Activated CD4-positive, alpha-beta T cell treated with anti-CD3 and anti-CD28 coated beads for 36 hours (primary cell): Measurements from ENCODE around the gene ESRRB. TPM values are rescaled to one million over a fixed set of nuclear protein-coding genes. Genes with fewer than 3 reads are reported as not detected.
"Not testable (repeated sequence)": the region's sequence is repeated elsewhere in the genome, so short reads cannot be mapped to it uniquely, and the experiment has no call there.

ENCODE experiments used
- ATAC-seq: fragments of 200-7000 bp; cut with Tn5 transposase; one replicate; pipeline ENCODE4 v1.10.0; 2021; ENCODE audit warnings: mild to moderate bottlenecking, moderate library complexity
- CTCF ChIA-PET: fragments of 350-600 bp; sonication (Branson Sonifier 250); formaldehyde crosslinking; loops from one replicate; lab custom pipeline; 2021; ENCODE audit warnings: antibody characterized with exemption; lab: Charles Lee
- POLR2A ChIA-PET: fragments of 350-600 bp; sonication (Branson Sonifier 250); formaldehyde crosslinking; loops from one replicate; lab custom pipeline; 2021; ENCODE audit warnings: antibody characterized with exemption, inconsistent platforms; lab: Charles Lee
- DNase-seq: peaks from one replicate; pipeline ENCODE4 v3.0.0-alpha.2; 2020
- H3K27ac Mint-ChIP-seq: one replicate; pipeline ENCODE4 v1.8.0; 2021; ENCODE audit warnings: mixed read lengths
- H3K27me3 Mint-ChIP-seq: one replicate; pipeline ENCODE4 v1.8.0; 2021; ENCODE audit warnings: mixed read lengths
- H3K36me3 Mint-ChIP-seq: one replicate; pipeline ENCODE4 v1.8.0; 2021; ENCODE audit warnings: low read depth, mixed read lengths
- H3K4me1 Mint-ChIP-seq: one replicate; pipeline ENCODE4 v1.8.0; 2021; ENCODE audit warnings: mixed read lengths
- H3K4me3 Mint-ChIP-seq: one replicate; pipeline ENCODE4 v1.8.0; 2021; ENCODE audit warnings: mild to moderate bottlenecking, moderate library complexity, mixed read lengths
- H3K9me3 Mint-ChIP-seq: one replicate; pipeline ENCODE4 v1.8.0; 2021; ENCODE audit warnings: low read depth, mixed read lengths
- intact Hi-C, 2 experiments: fragments of 100-400 bp; cut with DNase I in 1 of 2; cut with micrococcal nuclease in 1 of 2; formaldehyde crosslinking; loops; one replicate each; pipeline versions ENCODE4 v1.14.2 to v1.15.1; 2022 to 2024; cut with DNase I, micrococcal nuclease
- total RNA-seq, 2 experiments: library from RNA; stranded (reverse); gene quantifications; one replicate each; pipeline ENCODE4 v1.2.3, GENCODE V29; 2021

The ESRRB gene
- total RNA-seq, 2 experiments from 2014 or later: 0.11 to 0.14 TPM

- ATAC-seq (no peak), DNase-seq (no peak)
- ChIA-PET CTCF (interaction anchor here (0.6 kb wide), 1 partner anchor 144 kb away, joined by 3 read pairs; no protein-coding TSS in a partner anchor), POLR2A (no interaction called here)
- Mint-ChIP-seq H3K4me3 (no peak overlapping the region), H3K27ac (no peak overlapping the region), H3K4me1 (no peaks in the 10 kb centered on the region), H3K36me3 (no peaks in the 10 kb centered on the region), H3K27me3 (peaks cover 8% of the 10 kb centered on the region), H3K9me3 (no peaks in the 10 kb centered on the region)
- intact Hi-C loops: no loop called here
Measured at GRCh38 chr14:76531821-76532318, 155.9 kb downstream of the ESRRB start.

GRCh38 chr14:76536636-76537035 is 160.7 kb downstream of the ESRRB start:
- H3K36me3 Mint-ChIP-seq, CTCF ChIA-PET, H3K4me1 Mint-ChIP-seq, POLR2A ChIA-PET, ATAC-seq, DNase-seq, intact Hi-C loops, H3K27ac Mint-ChIP-seq, H3K4me3 Mint-ChIP-seq, H3K9me3 Mint-ChIP-seq: not testable (repeated sequence)
- peaks cover 18% of the 10 kb centered on the region for H3K27me3 Mint-ChIP-seq

- intact Hi-C loops: no loop called here
- H3K27me3 Mint-ChIP-seq: peaks cover 21% of the 10 kb centered on the region
- H3K4me1 Mint-ChIP-seq: no peaks in the 10 kb centered on the region
- ChIA-PET CTCF (no interaction called here), POLR2A (no interaction called here)
- H3K36me3 Mint-ChIP-seq: no peaks in the 10 kb centered on the region
- no peaks in the 10 kb centered on the region for H3K9me3 Mint-ChIP-seq
- ATAC-seq: no peak
- no peak overlapping the region for H3K27ac Mint-ChIP-seq
- H3K4me3 Mint-ChIP-seq: no peak overlapping the region
- DNase-seq: no peak
Measured at GRCh38 chr14:76537906-76538647, 162.1 kb downstream of the ESRRB start.

GRCh38 chr14:76538648-76539008 is 162.7 kb downstream of the ESRRB start:
- POLR2A ChIA-PET: no interaction called here
- Mint-ChIP-seq H3K4me3 (no peak overlapping the region), H3K9me3 (no peaks in the 10 kb centered on the region), H3K36me3 (no peaks in the 10 kb centered on the region), H3K27me3 (peaks cover 16% of the 10 kb centered on the region), H3K4me1 (no peaks in the 10 kb centered on the region), H3K27ac (no peak overlapping the region)
- intact Hi-C loops: no loop called here
- DNase-seq (no peak), ATAC-seq (no peak)
- CTCF ChIA-PET: no interaction called here

GRCh38 chr14:76539130-76539529 is 163.2 kb downstream of the ESRRB start:
- intact Hi-C loops: no loop called here
- H3K27me3 Mint-ChIP-seq: peaks cover 16% of the 10 kb centered on the region
- DNase-seq: no peak
- no peak overlapping the region for H3K4me3 Mint-ChIP-seq
- ChIA-PET POLR2A (no interaction called here), CTCF (no interaction called here)
- H3K9me3 Mint-ChIP-seq: no peaks in the 10 kb centered on the region
- no peaks in the 10 kb centered on the region for H3K4me1 Mint-ChIP-seq
- no peak for ATAC-seq
- no peaks in the 10 kb centered on the region for H3K36me3 Mint-ChIP-seq
- no peak overlapping the region for H3K27ac Mint-ChIP-seq

- H3K36me3 Mint-ChIP-seq: no peaks in the 10 kb centered on the region
- no peaks in the 10 kb centered on the region for H3K9me3 Mint-ChIP-seq
- no peak for DNase-seq
- ATAC-seq: no peak
- POLR2A ChIA-PET: no interaction called here
- peaks cover 16% of the 10 kb centered on the region for H3K27me3 Mint-ChIP-seq
- intact Hi-C loops: no loop called here
- CTCF ChIA-PET: interaction anchor here (0.6 kb wide), 1 partner anchor 685 kb away, joined by 3 read pairs; no protein-coding TSS in a partner anchor
- no peaks in the 10 kb centered on the region for H3K4me1 Mint-ChIP-seq
- no peak overlapping the region for H3K27ac Mint-ChIP-seq
- H3K4me3 Mint-ChIP-seq: no peak overlapping the region
Measured at GRCh38 chr14:76541594-76542219, 165.8 kb downstream of the ESRRB start.

GRCh38 chr14:76546426-76547221 is 170.7 kb downstream of the ESRRB start:
- peak; percentile 38 for DNase-seq
- ChIA-PET CTCF (interaction anchor here (0.7 kb wide), 1 partner anchor 1893 kb away, joined by 3 read pairs; no protein-coding TSS in a partner anchor), POLR2A (no interaction called here)
- H3K4me1 Mint-ChIP-seq: no peaks in the 10 kb centered on the region
- peaks cover 7% of the 10 kb centered on the region for H3K27me3 Mint-ChIP-seq
- intact Hi-C loops: loop anchor here in 1 of 2 experiments (2.0 kb wide), 1 partner anchor 90 kb away; no protein-coding TSS in a partner anchor
- H3K27ac Mint-ChIP-seq: no peak overlapping the region
- no peaks in the 10 kb centered on the region for H3K9me3 Mint-ChIP-seq
- no peak overlapping the region for H3K4me3 Mint-ChIP-seq
- ATAC-seq: peak; percentile 64
- H3K36me3 Mint-ChIP-seq: no peaks in the 10 kb centered on the region

GRCh38 chr14:76547831-76548230 is 171.9 kb downstream of the ESRRB start:
- H3K27ac Mint-ChIP-seq: no peak overlapping the region
- no peaks in the 10 kb centered on the region for H3K36me3 Mint-ChIP-seq
- intact Hi-C loops: loop anchor here in 1 of 2 experiments (2.0 kb wide), 1 partner anchor 91 kb away; no protein-coding TSS in a partner anchor
- H3K4me3 Mint-ChIP-seq: no peak overlapping the region
- H3K4me1 Mint-ChIP-seq: no peaks in the 10 kb centered on the region
- ChIA-PET POLR2A (no interaction called here), CTCF (interaction anchor here (0.8 kb wide), 1 partner anchor 12 kb away, joined by 3 read pairs; no protein-coding TSS in a partner anchor)
- no peak for ATAC-seq
- H3K27me3 Mint-ChIP-seq: peaks cover 8% of the 10 kb centered on the region
- H3K9me3 Mint-ChIP-seq: no peaks in the 10 kb centered on the region
- DNase-seq: no peak

- Mint-ChIP-seq H3K4me1 (no peaks in the 10 kb centered on the region), H3K27ac (no peak overlapping the region), H3K9me3 (no peaks in the 10 kb centered on the region), H3K4me3 (no peak overlapping the region), H3K27me3 (peaks cover 8% of the 10 kb centered on the region), H3K36me3 (no peaks in the 10 kb centered on the region)
- ATAC-seq (no peak), DNase-seq (no peak)
- intact Hi-C loops: no loop called here
- ChIA-PET CTCF (no interaction called here), POLR2A (no interaction called here)
Measured at GRCh38 chr14:76550534-76550933, 174.6 kb downstream of the ESRRB start.

GRCh38 chr14:76551116-76551515 is 175.2 kb downstream of the ESRRB start:
- no peaks in the 10 kb centered on the region for H3K9me3 Mint-ChIP-seq
- H3K4me1 Mint-ChIP-seq: no peaks in the 10 kb centered on the region
- DNase-seq (no peak), ATAC-seq (no peak)
- H3K4me3 Mint-ChIP-seq: no peak overlapping the region
- ChIA-PET CTCF (no interaction called here), POLR2A (no interaction called here)
- intact Hi-C loops: no loop called here
- H3K27ac Mint-ChIP-seq: no peak overlapping the region
- H3K36me3 Mint-ChIP-seq: no peaks in the 10 kb centered on the region
- peaks cover 8% of the 10 kb centered on the region for H3K27me3 Mint-ChIP-seq
